ENCODE measurements around the gene SLTM.

Gene SLTM

GRCh38 chr15:58830556-58830955, 102.9 kb downstream of the SLTM start:
- FAIRE-seq (no peak), DNase-seq (ENCODE audit: insufficient read length, low spot score) (no peak)
- no peak for TF ChIP-seq SPI1 (IDR thresholded peaks at IDR 0.05; ENCODE audit: low read depth, low read length)
- no peak for TF ChIP-seq POU2F2 (IDR thresholded peaks at IDR 0.05; ENCODE audit: low read depth, low read length)
- TF ChIP-seq POLR2A (IDR thresholded peaks at IDR 0.05; ENCODE audit: low read depth, low read length): no peak
- no peak for TF ChIP-seq TAF1 (IDR thresholded peaks at IDR 0.05; ENCODE audit: low read depth, low read length)
- no peak for TF ChIP-seq PAX5 (IDR thresholded peaks at IDR 0.05; ENCODE audit: insufficient read depth, low read length, severe bottlenecking)
- no peak for TF ChIP-seq POLR2AphosphoS5 (IDR thresholded peaks at IDR 0.05; ENCODE audit: low read depth, low read length)

All from GM12891 (cell line).